ENCODE data around the gene DLGAP4.

DNA sequence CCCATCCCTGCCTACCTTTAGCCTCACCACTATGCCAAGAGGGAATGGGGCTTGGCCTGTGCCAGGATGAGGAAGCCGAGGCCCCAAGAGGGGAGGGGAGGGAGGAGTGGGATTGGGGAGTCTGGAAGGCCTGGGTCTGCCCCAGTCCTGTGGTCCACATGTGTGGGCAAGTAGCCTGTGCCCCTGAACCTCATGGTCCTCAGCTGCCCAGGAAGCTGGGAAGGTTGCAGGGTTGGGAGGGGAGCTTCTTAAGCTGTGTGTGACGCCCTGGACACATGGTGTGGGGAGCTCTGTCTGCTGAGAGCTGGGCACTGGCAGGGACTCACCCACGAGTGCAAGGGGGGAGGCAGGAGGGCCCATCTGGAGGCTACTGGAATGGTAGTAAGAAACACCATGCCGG, 31.7 kb downstream of the DLGAP4 start:
- TF ChIP-seq, protein P1, sequence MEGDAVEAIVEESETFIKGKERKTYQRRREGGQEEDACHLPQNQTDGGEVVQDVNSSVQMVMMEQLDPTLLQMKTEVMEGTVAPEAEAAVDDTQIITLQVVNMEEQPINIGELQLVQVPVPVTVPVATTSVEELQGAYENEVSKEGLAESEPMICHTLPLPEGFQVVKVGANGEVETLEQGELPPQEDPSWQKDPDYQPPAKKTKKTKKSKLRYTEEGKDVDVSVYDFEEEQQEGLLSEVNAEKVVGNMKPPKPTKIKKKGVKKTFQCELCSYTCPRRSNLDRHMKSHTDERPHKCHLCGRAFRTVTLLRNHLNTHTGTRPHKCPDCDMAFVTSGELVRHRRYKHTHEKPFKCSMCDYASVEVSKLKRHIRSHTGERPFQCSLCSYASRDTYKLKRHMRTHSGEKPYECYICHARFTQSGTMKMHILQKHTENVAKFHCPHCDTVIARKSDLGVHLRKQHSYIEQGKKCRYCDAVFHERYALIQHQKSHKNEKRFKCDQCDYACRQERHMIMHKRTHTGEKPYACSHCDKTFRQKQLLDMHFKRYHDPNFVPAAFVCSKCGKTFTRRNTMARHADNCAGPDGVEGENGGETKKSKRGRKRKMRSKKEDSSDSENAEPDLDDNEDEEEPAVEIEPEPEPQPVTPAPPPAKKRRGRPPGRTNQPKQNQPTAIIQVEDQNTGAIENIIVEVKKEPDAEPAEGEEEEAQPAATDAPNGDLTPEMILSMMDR (IDR thresholded peaks at IDR 0.05), result no peak
- no peak for TF ChIP-seq EP300 (IDR thresholded peaks at IDR 0.05; ENCODE audit: borderline replicate concordance in 1 of 2, low read depth in 1 of 2, low read length in 1 of 2)
- no peak for TF ChIP-seq POLR2AphosphoS5 (IDR thresholded peaks at IDR 0.05; ENCODE audit: low read depth, low read length)
- TF ChIP-seq GABPA (IDR thresholded peaks at IDR 0.05; ENCODE audit: low read depth), result no peak
- TF ChIP-seq, protein P2, sequence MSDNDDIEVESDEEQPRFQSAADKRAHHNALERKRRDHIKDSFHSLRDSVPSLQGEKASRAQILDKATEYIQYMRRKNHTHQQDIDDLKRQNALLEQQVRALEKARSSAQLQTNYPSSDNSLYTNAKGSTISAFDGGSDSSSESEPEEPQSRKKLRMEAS (IDR thresholded peaks at IDR 0.05; ENCODE audit: low read depth), result no peak

All from SK-N-SH (cell line).